ENCODE measurements around the gene SUSD4. TPM values are rescaled to one million over a fixed set of nuclear protein-coding genes. Genes with fewer than 3 reads are reported as not detected.

The SUSD4 gene
- total and polyA plus RNA-seq, 2 donors, result 4.6 to 5.2 TPM

DNA sequence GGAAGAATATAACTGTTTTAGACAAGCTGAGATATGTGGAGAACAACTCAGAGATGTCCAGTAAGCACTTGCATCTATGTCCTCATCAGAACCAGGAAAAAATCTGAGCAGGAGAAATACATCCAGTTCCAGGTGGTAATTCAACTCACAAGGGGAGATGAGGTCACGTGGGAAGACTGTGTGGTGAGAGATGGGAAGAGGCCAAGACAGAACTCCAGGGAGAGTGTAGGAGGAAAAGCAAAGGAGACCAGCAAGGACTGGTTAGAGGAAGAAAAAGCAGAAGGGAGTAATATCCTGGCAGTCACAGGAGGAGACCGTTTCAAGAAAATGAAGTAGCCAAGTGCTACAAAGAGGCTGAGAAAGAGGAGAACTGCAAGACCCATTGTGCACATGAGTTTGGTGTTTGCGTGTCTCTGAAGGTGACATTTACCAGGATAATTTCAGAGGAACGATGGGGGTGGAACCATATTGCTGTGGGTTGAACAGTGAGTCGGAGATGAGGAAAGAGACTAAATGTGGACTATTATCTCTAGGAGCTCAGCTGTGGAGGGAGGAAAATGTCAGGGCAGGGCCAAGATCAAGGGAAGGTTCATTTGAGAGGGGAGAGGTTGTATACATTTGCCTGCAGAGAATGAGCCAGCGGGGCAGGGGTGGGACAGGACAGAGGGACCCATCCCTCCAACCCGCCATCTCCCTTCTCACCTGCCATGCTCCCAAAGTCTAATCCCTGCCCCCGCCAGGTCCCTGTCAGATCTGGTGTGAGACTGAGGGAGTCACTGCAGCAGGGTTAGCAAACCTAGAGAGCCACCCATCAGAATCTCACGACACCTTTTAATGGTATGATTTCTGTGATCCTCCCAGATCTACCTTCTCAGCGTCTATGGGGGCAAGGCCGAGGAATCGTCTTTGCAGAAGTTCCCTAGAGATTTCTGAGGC is 24.9 kb downstream of the SUSD4 start:
- WGBS, result 96% methylated on average over 12 of the region's 12 CpGs
- no peaks in the 10 kb centered on the region for H3K36me3 ChIP-seq (ENCODE audit: control insufficient read depth in 2 of 2, insufficient read depth in 2 of 2, low read length in 1 of 2)
- H3K27ac ChIP-seq (ENCODE audit: low read depth in 1 of 2, low read length in 1 of 2), result no peak overlapping the region
- peaks cover 0 to 13% of the 10 kb centered on the region in 2 donors for H3K4me1 ChIP-seq (ENCODE audit: control insufficient read depth in 2 of 2, insufficient read depth in 2 of 2, low read length in 2 of 2)
- no peaks in the 10 kb centered on the region for H3K27me3 ChIP-seq (ENCODE audit: control insufficient read depth in 2 of 2, insufficient read depth in 1 of 2, low read length in 1 of 2)
- DNase-seq (ENCODE audit: low read depth in 6 of 9, low spot score in 9 of 9), result no peak
- H3K4me3 ChIP-seq (ENCODE audit: low read length in 2 of 2), result no peak overlapping the region
- no peaks in the 10 kb centered on the region for H3K9me3 ChIP-seq (ENCODE audit: control insufficient read depth in 2 of 2, insufficient read depth in 1 of 2, low read length in 1 of 2)

DNA sequence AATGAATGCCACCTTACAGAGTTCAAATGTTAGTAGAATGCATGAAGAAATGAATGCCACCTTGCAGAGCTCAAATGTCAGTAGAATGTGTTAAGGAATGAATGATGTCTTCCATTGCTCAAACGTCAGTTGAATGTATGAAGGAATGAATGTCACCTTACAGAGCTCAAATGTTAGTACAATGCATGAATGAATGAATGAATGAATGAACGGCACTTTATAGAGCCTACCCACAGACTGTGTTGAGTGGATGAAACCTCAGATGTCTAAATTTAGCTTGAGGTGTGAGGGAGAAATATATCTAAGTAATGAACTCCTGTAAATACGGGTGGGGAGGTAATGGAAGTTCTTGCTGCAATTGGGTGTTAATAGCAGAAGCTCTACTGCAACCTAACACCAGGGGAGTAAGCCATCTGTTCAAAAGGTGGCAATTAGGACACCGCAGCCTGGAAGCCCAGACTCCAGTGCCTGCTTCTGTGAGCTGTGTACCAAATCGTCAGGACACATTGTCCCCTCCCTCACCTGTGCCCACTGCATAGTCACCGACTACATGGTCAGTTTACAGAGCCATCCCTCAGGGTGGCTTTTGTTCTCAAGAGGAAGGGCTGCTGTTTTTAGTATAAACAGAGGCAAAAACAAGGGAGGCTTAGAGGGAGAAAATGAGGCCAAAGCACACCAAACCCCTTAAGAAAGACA is 26.7 kb downstream of the SUSD4 start:
- Histone ChIP-seq H3K27me3 (ENCODE audit: control insufficient read depth in 2 of 2, insufficient read depth in 1 of 2, low read length in 1 of 2) (peaks cover 0 to 7% of the 10 kb centered on the region in 2 donors), H3K9me3 (ENCODE audit: control insufficient read depth in 2 of 2, insufficient read depth in 1 of 2, low read length in 1 of 2) (no peaks in the 10 kb centered on the region), H3K4me1 (ENCODE audit: control insufficient read depth in 2 of 2, insufficient read depth in 2 of 2, low read length in 2 of 2) (peaks cover 0 to 13% of the 10 kb centered on the region in 2 donors), H3K27ac (ENCODE audit: low read depth in 1 of 2, low read length in 1 of 2) (no peak overlapping the region), H3K36me3 (ENCODE audit: control insufficient read depth in 2 of 2, insufficient read depth in 2 of 2, low read length in 1 of 2) (no peaks in the 10 kb centered on the region), H3K4me3 (ENCODE audit: low read length in 2 of 2) (no peak overlapping the region)
- WGBS, result 89% methylated on average over 6 of the region's 6 CpGs
- no peak for DNase-seq (ENCODE audit: low read depth in 6 of 9, low spot score in 9 of 9)

DNA sequence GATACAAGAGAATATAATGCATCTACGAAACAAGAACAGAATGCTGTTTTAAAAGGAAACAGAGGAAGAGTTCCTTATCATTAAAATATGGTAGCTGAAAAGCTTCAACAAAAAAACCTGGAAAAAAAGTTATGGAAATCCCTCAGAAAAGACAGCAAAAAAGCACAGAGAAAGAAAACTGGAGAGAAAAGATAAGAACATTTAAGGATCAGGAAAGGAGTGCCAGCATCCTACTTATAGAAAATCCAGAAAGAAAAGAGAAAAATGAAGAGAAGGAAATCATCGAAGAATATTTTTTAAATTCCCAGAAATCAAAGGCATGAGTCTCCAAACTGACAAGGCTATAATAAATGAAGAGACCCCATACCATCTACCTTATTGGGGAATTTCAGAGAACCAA is 29.8 kb downstream of the SUSD4 start:
- Histone ChIP-seq H3K27ac (ENCODE audit: low read depth in 1 of 2, low read length in 1 of 2) (no peak overlapping the region), H3K36me3 (ENCODE audit: control insufficient read depth in 2 of 2, insufficient read depth in 2 of 2, low read length in 1 of 2) (no peaks in the 10 kb centered on the region), H3K4me1 (ENCODE audit: control insufficient read depth in 2 of 2, insufficient read depth in 2 of 2, low read length in 2 of 2) (peaks cover 3 to 20% of the 10 kb centered on the region in 2 donors), H3K9me3 (ENCODE audit: control insufficient read depth in 2 of 2, insufficient read depth in 1 of 2, low read length in 1 of 2) (no peaks in the 10 kb centered on the region), H3K27me3 (ENCODE audit: control insufficient read depth in 2 of 2, insufficient read depth in 1 of 2, low read length in 1 of 2) (peaks cover 0 to 7% of the 10 kb centered on the region in 2 donors), H3K4me3 (ENCODE audit: low read length in 2 of 2) (no peak overlapping the region)
- 95% methylated on average over 2 of the region's 2 CpGs for whole genome bisulfite sequencing
- no peak for DNase-seq (ENCODE audit: low read depth in 6 of 9, low spot score in 9 of 9)

DNA sequence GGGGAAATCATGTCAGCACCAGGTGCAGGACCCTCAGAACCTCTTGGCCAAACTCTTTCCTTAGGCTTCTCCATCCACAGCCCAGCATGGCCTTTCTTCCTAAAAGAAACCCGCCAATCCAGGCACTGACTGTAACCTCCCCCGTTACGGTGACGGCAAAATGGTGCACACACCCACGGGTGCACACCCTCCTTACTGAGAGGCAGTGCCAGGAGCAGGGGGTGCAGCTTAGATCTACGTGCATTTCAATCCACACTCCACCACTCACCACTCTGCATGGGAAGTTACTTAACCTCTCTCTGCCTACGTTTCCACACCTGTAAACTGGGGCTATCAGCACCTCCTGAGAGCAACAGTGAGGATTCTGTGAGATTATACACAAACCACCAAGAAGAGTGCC is 31.0 kb downstream of the SUSD4 start:
- H3K27ac ChIP-seq (ENCODE audit: low read depth in 1 of 2, low read length in 1 of 2), result no peak overlapping the region
- peaks cover 0 to 7% of the 10 kb centered on the region in 2 donors for H3K27me3 ChIP-seq (ENCODE audit: control insufficient read depth in 2 of 2, insufficient read depth in 1 of 2, low read length in 1 of 2)
- no peak overlapping the region for H3K4me3 ChIP-seq (ENCODE audit: low read length in 2 of 2)
- no peaks in the 10 kb centered on the region for H3K9me3 ChIP-seq (ENCODE audit: control insufficient read depth in 2 of 2, insufficient read depth in 1 of 2, low read length in 1 of 2)
- no peaks in the 10 kb centered on the region for H3K36me3 ChIP-seq (ENCODE audit: control insufficient read depth in 2 of 2, insufficient read depth in 2 of 2, low read length in 1 of 2)
- WGBS, result 87% methylated on average over 7 of the region's 7 CpGs
- no peak for DNase-seq (ENCODE audit: low read depth in 6 of 9, low spot score in 9 of 9)
- H3K4me1 ChIP-seq (ENCODE audit: control insufficient read depth in 2 of 2, insufficient read depth in 2 of 2, low read length in 2 of 2), result peaks cover 3 to 15% of the 10 kb centered on the region in 2 donors

DNA sequence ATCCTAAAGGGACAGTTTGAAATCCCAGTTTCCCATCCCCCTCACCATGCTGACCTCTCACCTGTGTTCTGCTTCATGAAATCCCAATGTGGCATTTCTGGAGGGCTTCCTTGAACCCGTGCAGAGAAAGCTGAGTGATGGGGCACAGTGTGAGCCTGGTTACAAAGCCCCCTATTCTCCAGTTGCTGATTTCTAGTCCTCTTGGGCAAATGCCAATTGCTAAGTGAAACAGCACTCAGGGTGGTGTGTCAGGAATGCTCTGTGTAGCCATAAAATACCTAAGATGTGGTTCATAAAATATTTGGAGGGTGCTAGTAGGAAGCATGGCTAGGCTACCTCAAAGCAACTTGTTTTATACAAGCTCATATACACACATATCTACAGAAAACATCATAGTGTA is 32.0 kb downstream of the SUSD4 start:
- Histone ChIP-seq H3K4me1 (ENCODE audit: control insufficient read depth in 2 of 2, insufficient read depth in 2 of 2, low read length in 2 of 2) (peaks cover 3 to 15% of the 10 kb centered on the region in 2 donors), H3K4me3 (ENCODE audit: low read length in 2 of 2) (no peak overlapping the region), H3K9me3 (ENCODE audit: control insufficient read depth in 2 of 2, insufficient read depth in 1 of 2, low read length in 1 of 2) (no peaks in the 10 kb centered on the region), H3K27me3 (ENCODE audit: control insufficient read depth in 2 of 2, insufficient read depth in 1 of 2, low read length in 1 of 2) (peaks cover 0 to 7% of the 10 kb centered on the region in 2 donors), H3K27ac (ENCODE audit: low read depth in 1 of 2, low read length in 1 of 2) (no peak overlapping the region), H3K36me3 (ENCODE audit: control insufficient read depth in 2 of 2, insufficient read depth in 2 of 2, low read length in 1 of 2) (no peaks in the 10 kb centered on the region)
- DNase-seq (ENCODE audit: low read depth in 6 of 9, low spot score in 9 of 9), result no peak
- WGBS, result 85% methylated on average over 1 of the region's 1 CpG

DNA sequence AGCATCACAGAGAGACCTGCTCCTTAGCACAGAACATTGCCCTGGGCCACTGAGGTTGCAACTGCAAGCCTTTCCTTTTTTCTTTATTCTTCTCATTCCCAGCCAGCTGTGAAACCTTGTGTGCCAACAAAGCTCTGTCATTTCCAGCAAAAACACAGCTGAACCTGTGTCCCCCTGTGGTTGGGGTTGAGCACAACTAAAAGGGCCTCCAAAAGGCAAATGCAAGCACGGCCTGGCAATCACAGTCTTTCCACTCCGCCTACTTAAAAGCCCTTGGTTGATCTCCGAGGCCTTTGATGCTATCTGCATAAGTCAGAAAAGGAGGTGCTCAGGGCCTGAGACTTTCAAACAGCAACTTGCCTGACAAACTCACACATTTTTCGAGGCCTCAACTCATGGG is 32.7 kb downstream of the SUSD4 start:
- no peak overlapping the region for H3K27ac ChIP-seq (ENCODE audit: low read depth in 1 of 2, low read length in 1 of 2)
- 39% methylated on average over 4 of the region's 4 CpGs for WGBS

DNA sequence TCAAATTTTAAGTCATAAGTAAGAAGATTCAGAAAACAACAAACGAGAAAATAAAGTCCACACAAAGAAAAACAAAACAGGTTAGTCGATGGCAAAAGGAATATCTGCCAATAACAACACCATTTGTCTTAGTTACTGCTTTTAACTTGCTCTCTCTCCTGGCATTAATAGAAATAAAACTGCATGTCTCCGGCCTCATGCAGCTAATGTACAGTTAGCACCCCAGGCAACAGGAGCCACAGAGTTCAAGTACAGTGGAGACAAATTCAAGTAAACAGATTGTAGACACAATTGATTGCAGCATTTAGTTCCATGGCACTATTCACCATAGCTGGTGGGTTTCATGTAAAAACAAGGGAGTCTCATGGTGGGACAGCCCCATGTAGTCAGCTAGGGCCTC is 33.5 kb downstream of the SUSD4 start:
- Histone ChIP-seq H3K27me3 (ENCODE audit: control insufficient read depth in 2 of 2, insufficient read depth in 1 of 2, low read length in 1 of 2) (peaks cover 0 to 7% of the 10 kb centered on the region in 2 donors), H3K27ac (ENCODE audit: low read depth in 1 of 2, low read length in 1 of 2) (no peak overlapping the region)

More for the DNA sequence above, 32.7 kb downstream of the SUSD4 start:
- peaks cover 0 to 7% of the 10 kb centered on the region in 2 donors for H3K27me3 ChIP-seq (ENCODE audit: control insufficient read depth in 2 of 2, insufficient read depth in 1 of 2, low read length in 1 of 2)
- peak in 2 of 9 donors; percentile 46 to 68 for DNase-seq (ENCODE audit: low read depth in 6 of 9, low spot score in 9 of 9)
- H3K4me3 ChIP-seq (ENCODE audit: low read length in 2 of 2), result no peak overlapping the region
- H3K36me3 ChIP-seq (ENCODE audit: control insufficient read depth in 2 of 2, insufficient read depth in 2 of 2, low read length in 1 of 2), result no peaks in the 10 kb centered on the region
- peaks cover 3 to 15% of the 10 kb centered on the region in 2 donors for H3K4me1 ChIP-seq (ENCODE audit: control insufficient read depth in 2 of 2, insufficient read depth in 2 of 2, low read length in 2 of 2)
- H3K9me3 ChIP-seq (ENCODE audit: control insufficient read depth in 2 of 2, insufficient read depth in 1 of 2, low read length in 1 of 2), result no peaks in the 10 kb centered on the region

DNA sequence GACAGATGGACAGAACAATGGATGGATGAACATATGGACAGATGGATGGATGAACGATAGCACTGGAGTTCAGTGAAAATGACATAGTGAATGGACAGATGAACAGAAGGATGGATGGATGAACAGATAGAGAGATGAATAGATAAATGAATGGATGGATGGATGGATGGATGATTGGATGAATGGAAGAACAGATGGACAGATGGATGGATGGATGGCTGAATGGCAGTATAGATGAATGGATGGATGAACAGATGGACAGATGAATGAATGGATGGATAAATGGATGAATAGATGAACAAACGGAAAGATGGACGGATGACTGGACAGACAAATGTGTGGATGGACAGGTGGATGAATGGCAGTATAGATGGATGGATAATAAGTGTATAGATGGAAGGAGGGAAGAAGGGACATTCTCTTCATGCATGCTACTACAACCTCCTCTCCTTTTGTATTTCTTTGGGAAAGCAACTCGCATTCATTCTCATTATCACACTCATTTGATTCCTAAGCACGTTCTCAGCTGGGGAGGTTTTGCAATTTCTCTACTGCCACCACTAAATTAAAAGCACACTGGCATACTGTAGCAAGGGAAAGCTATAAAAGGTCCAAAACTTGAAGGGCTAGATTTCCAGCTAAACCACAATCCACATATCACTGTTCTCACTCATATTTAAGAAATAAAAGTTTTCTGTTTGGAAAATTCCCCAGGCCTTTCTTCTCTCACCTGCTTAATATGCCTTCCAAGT is 34.1 kb downstream of the SUSD4 start:
- H3K4me1 ChIP-seq (ENCODE audit: control insufficient read depth in 2 of 2, insufficient read depth in 2 of 2, low read length in 2 of 2), result peaks cover 4 to 15% of the 10 kb centered on the region in 2 donors
- H3K27ac ChIP-seq (ENCODE audit: low read depth in 1 of 2, low read length in 1 of 2), result no peak overlapping the region
- no peak overlapping the region for H3K4me3 ChIP-seq (ENCODE audit: low read length in 2 of 2)
- peaks cover 0 to 7% of the 10 kb centered on the region in 2 donors for H3K27me3 ChIP-seq (ENCODE audit: control insufficient read depth in 2 of 2, insufficient read depth in 1 of 2, low read length in 1 of 2)
- no peak for DNase-seq (ENCODE audit: low read depth in 6 of 9, low spot score in 9 of 9)
- WGBS, result 96% methylated on average over 5 of the region's 5 CpGs
- no peaks in the 10 kb centered on the region for H3K36me3 ChIP-seq (ENCODE audit: control insufficient read depth in 2 of 2, insufficient read depth in 2 of 2, low read length in 1 of 2)
- no peaks in the 10 kb centered on the region for H3K9me3 ChIP-seq (ENCODE audit: control insufficient read depth in 2 of 2, insufficient read depth in 1 of 2, low read length in 1 of 2)

More for the DNA sequence above, 33.5 kb downstream of the SUSD4 start:
- 94% methylated on average over 3 of the region's 3 CpGs for WGBS
- no peak for DNase-seq (ENCODE audit: low read depth in 6 of 9, low spot score in 9 of 9)
- H3K36me3 ChIP-seq (ENCODE audit: control insufficient read depth in 2 of 2, insufficient read depth in 2 of 2, low read length in 1 of 2), result no peaks in the 10 kb centered on the region
- H3K9me3 ChIP-seq (ENCODE audit: control insufficient read depth in 2 of 2, insufficient read depth in 1 of 2, low read length in 1 of 2), result no peaks in the 10 kb centered on the region
- peaks cover 3 to 15% of the 10 kb centered on the region in 2 donors for H3K4me1 ChIP-seq (ENCODE audit: control insufficient read depth in 2 of 2, insufficient read depth in 2 of 2, low read length in 2 of 2)
- no peak overlapping the region for H3K4me3 ChIP-seq (ENCODE audit: low read length in 2 of 2)
